ENCODE measurements around the gene CANT1. TPM values are rescaled to one million over a fixed set of nuclear protein-coding genes. Genes with fewer than 3 reads are reported as not detected.

CANT1 gene
- total and polyA plus RNA-seq, 2 experiments from 2014 or later, result 33.0 to 36.1 TPM

DNA sequence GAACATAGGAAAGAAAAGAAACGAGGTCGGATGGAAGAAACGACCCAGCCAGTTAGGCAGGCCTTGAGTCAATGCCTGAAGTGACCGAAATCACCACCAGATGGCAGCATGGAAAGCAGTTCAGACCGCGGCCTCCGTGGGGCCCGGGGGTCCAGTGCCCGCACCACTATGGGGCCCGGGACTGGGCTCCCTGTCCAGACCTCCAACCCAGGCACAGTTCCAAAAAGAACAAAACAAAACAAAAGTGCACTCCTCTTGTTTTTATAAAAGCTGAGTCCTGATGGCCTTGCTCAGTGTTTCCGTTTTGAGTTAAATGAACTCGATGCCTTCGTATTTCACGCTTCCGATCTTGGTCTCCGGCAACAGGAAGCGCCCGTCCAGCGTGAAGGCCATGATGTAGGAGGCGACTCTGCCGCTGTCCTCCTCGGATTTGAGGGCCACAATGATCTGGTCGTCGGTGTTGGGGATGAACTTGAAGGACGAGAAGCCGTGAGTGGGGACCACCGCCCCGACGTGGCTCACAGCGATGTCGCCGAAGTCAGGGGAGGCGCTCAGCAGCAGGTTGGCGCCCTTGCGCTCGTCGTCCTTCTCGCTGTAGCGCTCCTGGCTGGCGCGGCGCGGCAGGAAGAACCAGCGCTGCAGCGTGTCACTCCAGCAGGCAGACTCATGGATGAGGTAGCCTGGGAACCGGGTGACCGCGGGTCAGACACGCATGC lies 16.2 kb downstream of the CANT1 start:
- H3K79me2 ChIP-seq, result no peaks in the 10 kb centered on the region
- no peaks in the 10 kb centered on the region for H3K9me3 ChIP-seq (ENCODE audit: low read depth)
- no peaks in the 10 kb centered on the region for H3K36me3 ChIP-seq (replicated peaks; ENCODE audit: insufficient read depth, low read depth)
- TF ChIP-seq EZH2 (IDR thresholded peaks at IDR 0.05; ENCODE audit: borderline replicate concordance) (no peak), EZH2phosphoT487 (IDR thresholded peaks at IDR 0.05; ENCODE audit: low read depth, severe bottlenecking, unreplicated experiment) (no peak)
- TF ChIP-seq, protein P1, sequence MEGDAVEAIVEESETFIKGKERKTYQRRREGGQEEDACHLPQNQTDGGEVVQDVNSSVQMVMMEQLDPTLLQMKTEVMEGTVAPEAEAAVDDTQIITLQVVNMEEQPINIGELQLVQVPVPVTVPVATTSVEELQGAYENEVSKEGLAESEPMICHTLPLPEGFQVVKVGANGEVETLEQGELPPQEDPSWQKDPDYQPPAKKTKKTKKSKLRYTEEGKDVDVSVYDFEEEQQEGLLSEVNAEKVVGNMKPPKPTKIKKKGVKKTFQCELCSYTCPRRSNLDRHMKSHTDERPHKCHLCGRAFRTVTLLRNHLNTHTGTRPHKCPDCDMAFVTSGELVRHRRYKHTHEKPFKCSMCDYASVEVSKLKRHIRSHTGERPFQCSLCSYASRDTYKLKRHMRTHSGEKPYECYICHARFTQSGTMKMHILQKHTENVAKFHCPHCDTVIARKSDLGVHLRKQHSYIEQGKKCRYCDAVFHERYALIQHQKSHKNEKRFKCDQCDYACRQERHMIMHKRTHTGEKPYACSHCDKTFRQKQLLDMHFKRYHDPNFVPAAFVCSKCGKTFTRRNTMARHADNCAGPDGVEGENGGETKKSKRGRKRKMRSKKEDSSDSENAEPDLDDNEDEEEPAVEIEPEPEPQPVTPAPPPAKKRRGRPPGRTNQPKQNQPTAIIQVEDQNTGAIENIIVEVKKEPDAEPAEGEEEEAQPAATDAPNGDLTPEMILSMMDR (IDR thresholded peaks at IDR 0.05; ENCODE audit: poor library complexity), result peak; percentile 73
- peaks cover 9% of the 10 kb centered on the region for H3K4me1 ChIP-seq (ENCODE audit: insufficient read depth)
- H3K4me3 ChIP-seq, result no peak overlapping the region
- no peak overlapping the region for H2AFZ ChIP-seq
- H3K27me3 ChIP-seq, result no peaks in the 10 kb centered on the region
- peak; percentile 74 for DNase-seq (ENCODE audit: low spot score)
- 83% methylated on average over 49 of the region's 49 CpGs for WGBS (ENCODE audit: low lambda C conversion rate, missing lambda C conversion rate)
- peaks cover 4% of the 10 kb centered on the region for H4K20me1 ChIP-seq (ENCODE audit: insufficient read depth, poor library complexity, severe bottlenecking)
- no peak overlapping the region for H3K4me2 ChIP-seq
- H3K9me2 ChIP-seq (replicated peaks; ENCODE audit: insufficient read depth), result no peaks in the 10 kb centered on the region
- H3K27ac ChIP-seq, result no peak overlapping the region

DNA sequence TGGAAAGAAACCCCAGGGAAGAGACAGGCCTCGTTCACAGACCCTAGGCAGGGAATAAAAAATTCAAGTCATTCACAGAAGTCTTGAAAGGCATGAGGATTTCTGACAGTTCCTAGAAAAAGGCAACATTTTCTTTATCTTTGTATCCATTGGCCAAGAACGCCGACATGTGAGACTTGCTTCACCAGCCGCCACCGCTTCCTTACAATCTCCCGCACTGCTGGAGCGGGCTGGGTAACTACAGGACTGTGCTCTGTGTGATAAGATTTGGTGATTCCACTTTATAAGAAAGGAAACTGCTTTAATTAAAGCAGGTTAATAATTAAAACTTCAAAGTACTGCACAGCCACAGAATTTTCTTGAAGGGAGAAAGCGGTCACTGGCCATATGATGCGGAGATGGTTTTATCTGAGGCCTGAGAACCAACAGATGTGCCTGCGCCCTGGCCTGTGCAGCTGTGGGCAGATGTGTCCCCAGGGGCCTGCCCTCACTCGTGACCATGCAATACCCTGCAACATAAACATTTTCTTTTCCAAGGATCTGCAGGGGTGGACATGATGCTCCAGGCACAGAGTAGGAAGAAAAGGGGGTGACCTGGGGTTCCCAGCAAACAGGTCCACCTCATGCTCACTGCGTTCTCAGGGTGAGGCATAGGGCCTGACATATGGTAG lies 16.9 kb downstream of the CANT1 start:
- TF ChIP-seq, protein P1 (IDR thresholded peaks at IDR 0.05; ENCODE audit: poor library complexity), result no peak
- TF ChIP-seq EZH2phosphoT487 (IDR thresholded peaks at IDR 0.05; ENCODE audit: low read depth, severe bottlenecking, unreplicated experiment) (no peak), EZH2 (IDR thresholded peaks at IDR 0.05; ENCODE audit: borderline replicate concordance) (no peak)
- Histone ChIP-seq H3K4me2 (no peak overlapping the region), H3K9me3 (ENCODE audit: low read depth) (no peaks in the 10 kb centered on the region), H3K4me1 (ENCODE audit: insufficient read depth) (peaks cover 9% of the 10 kb centered on the region), H3K27ac (no peak overlapping the region), H3K36me3 (replicated peaks; ENCODE audit: insufficient read depth, low read depth) (no peaks in the 10 kb centered on the region), H3K9me2 (replicated peaks; ENCODE audit: insufficient read depth) (no peaks in the 10 kb centered on the region), H4K20me1 (ENCODE audit: insufficient read depth, poor library complexity, severe bottlenecking) (peaks cover 4% of the 10 kb centered on the region), H3K79me2 (no peaks in the 10 kb centered on the region), H3K27me3 (no peaks in the 10 kb centered on the region), H3K4me3 (no peak overlapping the region), H2AFZ (no peak overlapping the region)
- 94% methylated on average over 12 of the region's 12 CpGs for WGBS (ENCODE audit: low lambda C conversion rate, missing lambda C conversion rate)
- DNase-seq (ENCODE audit: low spot score), result no peak

DNA sequence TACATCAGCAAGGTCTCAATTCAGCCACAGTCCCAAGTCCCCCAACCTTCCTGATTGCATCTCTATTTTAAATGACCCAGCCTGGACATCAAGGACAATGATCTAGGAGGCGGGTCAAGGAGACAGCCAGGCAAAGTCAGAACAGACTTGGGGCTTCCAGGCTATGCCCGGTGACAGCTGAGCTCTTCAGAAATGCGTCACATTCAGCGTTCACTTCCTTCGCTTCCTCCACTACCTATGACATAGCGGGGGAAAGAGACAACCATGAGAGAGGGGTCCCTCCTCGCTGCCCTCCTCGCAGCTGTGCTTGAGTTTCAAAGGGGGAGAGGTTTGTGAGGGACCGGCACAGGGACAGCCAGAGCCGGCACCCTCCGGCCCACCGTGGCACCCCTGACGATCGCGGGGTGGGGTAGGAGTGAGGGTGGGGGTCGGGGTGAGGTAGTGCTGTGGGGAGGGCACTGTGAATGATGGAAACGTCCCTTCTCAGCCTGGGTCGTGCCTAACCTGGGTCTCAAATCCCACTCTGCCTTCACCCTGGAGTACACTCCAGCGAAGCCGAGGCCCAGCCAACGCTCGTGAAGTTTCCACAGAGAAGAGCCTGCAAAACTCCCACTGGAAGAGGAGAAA lies 17.5 kb downstream of the CANT1 start:
- TF ChIP-seq EZH2phosphoT487 (IDR thresholded peaks at IDR 0.05; ENCODE audit: low read depth, severe bottlenecking, unreplicated experiment), result no peak
- TF ChIP-seq EZH2 (IDR thresholded peaks at IDR 0.05; ENCODE audit: borderline replicate concordance), result no peak
- TF ChIP-seq, protein P1 (IDR thresholded peaks at IDR 0.05; ENCODE audit: poor library complexity), result no peak
- Histone ChIP-seq H3K4me1 (ENCODE audit: insufficient read depth) (peaks cover 9% of the 10 kb centered on the region), H3K27me3 (no peaks in the 10 kb centered on the region), H3K27ac (no peak overlapping the region), H3K36me3 (replicated peaks; ENCODE audit: insufficient read depth, low read depth) (no peaks in the 10 kb centered on the region), H4K20me1 (ENCODE audit: insufficient read depth, poor library complexity, severe bottlenecking) (peaks cover 4% of the 10 kb centered on the region), H2AFZ (no peak overlapping the region), H3K4me3 (no peak overlapping the region), H3K9me3 (ENCODE audit: low read depth) (no peaks in the 10 kb centered on the region), H3K9me2 (replicated peaks; ENCODE audit: insufficient read depth) (no peaks in the 10 kb centered on the region), H3K79me2 (no peaks in the 10 kb centered on the region), H3K4me2 (no peak overlapping the region)
- WGBS (ENCODE audit: low lambda C conversion rate, missing lambda C conversion rate), result 95% methylated on average over 20 of the region's 22 CpGs
- no peak for DNase-seq (ENCODE audit: low spot score)

Data from hepatocyte (in vitro differentiated cells).